Measurements from ENCODE around the gene UBAC2.
"Not testable (repeated sequence)": the region's sequence is repeated elsewhere in the genome, so short reads cannot be mapped to it uniquely, and the experiment has no call there.

The UBAC2 gene

DNA sequence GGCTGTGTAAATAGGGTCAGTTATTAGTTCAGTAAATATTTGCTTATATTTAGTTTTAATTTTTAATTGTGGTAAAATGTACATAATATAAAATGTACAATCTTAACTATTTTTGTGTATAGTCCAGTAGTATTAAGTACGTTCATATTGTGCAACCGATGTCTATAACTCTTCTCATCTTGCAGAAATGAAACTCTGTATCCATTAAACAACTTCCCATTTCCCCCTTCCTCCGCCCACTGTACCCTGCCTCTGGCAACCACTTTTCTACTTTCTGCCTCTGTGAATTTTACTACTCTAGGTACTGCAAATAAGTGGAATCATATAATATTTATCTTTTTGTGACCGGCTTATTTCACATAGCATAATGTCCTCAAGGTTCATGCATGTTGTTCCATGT, 24.4 kb downstream of the UBAC2 start:
- H3K4me3 ChIP-seq (ENCODE audit: low read depth, low read length) = no peak overlapping the region
- TF ChIP-seq, protein P1, sequence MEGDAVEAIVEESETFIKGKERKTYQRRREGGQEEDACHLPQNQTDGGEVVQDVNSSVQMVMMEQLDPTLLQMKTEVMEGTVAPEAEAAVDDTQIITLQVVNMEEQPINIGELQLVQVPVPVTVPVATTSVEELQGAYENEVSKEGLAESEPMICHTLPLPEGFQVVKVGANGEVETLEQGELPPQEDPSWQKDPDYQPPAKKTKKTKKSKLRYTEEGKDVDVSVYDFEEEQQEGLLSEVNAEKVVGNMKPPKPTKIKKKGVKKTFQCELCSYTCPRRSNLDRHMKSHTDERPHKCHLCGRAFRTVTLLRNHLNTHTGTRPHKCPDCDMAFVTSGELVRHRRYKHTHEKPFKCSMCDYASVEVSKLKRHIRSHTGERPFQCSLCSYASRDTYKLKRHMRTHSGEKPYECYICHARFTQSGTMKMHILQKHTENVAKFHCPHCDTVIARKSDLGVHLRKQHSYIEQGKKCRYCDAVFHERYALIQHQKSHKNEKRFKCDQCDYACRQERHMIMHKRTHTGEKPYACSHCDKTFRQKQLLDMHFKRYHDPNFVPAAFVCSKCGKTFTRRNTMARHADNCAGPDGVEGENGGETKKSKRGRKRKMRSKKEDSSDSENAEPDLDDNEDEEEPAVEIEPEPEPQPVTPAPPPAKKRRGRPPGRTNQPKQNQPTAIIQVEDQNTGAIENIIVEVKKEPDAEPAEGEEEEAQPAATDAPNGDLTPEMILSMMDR (IDR thresholded peaks at IDR 0.05; ENCODE audit: insufficient read depth, low read length, missing control alignments) = no peak
- no peak for DNase-seq (ENCODE audit: low read depth, low spot score)
- ChIA-PET POLR2A (interaction anchor here (1.4 kb wide), 1 partner anchor 24 kb away, joined by 3 read pairs; the partner anchor contains the start of gene UBAC2), CTCF (interaction anchor here (1.4 kb wide), 1 partner anchor 25 kb away, joined by 3 read pairs; no protein-coding TSS in a partner anchor)

DNA sequence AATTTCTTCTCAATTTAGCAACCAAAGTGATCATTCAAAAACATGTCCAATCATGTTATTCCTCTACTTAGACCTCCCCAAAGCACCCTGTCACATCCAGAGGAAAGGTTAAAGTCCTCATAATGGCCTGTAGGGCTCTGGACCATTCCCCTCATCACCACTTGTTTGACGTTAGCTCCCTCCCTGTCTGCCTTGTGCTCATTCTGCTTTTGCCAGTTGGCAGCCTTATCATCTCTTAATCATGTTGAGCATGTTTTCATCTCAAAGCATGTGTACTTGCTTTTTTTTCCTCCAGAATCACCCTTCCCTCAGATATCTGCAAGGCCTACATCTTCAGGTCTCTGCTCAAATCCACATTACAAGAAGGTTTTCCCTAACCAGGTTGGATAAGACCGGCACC, 25.9 kb downstream of the UBAC2 start:
- CTCF ChIA-PET = interaction anchor here (1.4 kb wide), 1 partner anchor 27 kb away, joined by 3 read pairs; no protein-coding TSS in a partner anchor

DNA sequence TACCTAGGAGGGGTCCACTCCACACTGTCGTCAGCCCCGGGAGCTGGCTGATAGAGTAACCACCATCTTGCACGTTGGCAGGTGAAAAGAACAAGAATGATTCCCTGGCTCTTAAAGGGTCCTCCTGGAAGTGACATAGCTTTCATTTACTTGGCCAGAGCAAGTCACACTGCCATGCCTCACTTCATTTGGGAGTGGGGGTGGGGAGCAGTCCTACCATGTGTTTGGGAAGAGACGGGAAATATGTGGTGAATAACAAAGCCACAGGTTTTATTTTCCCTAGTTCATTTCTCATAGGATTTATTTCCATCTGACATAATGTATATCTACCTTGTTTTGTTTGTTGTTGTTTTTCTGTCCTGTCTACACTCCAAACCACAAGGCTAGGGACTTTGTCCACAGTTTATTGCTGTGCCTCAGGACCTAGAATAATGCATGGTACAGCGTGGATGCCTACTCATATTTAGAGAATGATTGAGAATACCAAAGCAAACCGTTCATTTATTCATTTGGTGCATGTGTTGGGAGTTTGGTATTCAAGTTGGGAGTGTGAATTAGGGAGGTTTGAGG, 26.8 kb downstream of the UBAC2 start:
- TF ChIP-seq, protein P1 (IDR thresholded peaks at IDR 0.05; ENCODE audit: insufficient read depth, low read length, missing control alignments) = no peak
- ChIA-PET POLR2A (no interaction called here), CTCF (interaction anchor here (0.7 to 1.3 kb wide), 2 partner anchors 42 to 209 kb away, joined by 3 to 4 read pairs; no protein-coding TSS in a partner anchor)
- no peak overlapping the region for H3K4me3 ChIP-seq (ENCODE audit: low read depth, low read length)
- DNase-seq (ENCODE audit: low read depth, low spot score) = no peak

More for the DNA sequence above, 25.9 kb downstream of the UBAC2 start:
- TF ChIP-seq, protein P1 (IDR thresholded peaks at IDR 0.05; ENCODE audit: insufficient read depth, low read length, missing control alignments) = no peak
- H3K4me3 ChIP-seq (ENCODE audit: low read depth, low read length) = no peak overlapping the region
- DNase-seq (ENCODE audit: low read depth, low spot score) = no peak
- POLR2A ChIA-PET = interaction anchor here (1.4 kb wide), 1 partner anchor 25 kb away, joined by 3 read pairs; the partner anchor contains the start of gene UBAC2

- CTCF ChIA-PET = interaction anchor here (0.7 to 1.3 kb wide), 2 partner anchors 41 to 209 kb away, joined by 3 to 4 read pairs; no protein-coding TSS in a partner anchor
- DNase-seq (ENCODE audit: low read depth, low spot score) = no peak
- POLR2A ChIA-PET = no interaction called here
- TF ChIP-seq, protein P1 (IDR thresholded peaks at IDR 0.05; ENCODE audit: insufficient read depth, low read length, missing control alignments) = no peak
- H3K4me3 ChIP-seq (ENCODE audit: low read depth, low read length) = no peak overlapping the region
Measured at GRCh38 chr13:99227909-99228688, 27.4 kb downstream of the UBAC2 start.

DNA sequence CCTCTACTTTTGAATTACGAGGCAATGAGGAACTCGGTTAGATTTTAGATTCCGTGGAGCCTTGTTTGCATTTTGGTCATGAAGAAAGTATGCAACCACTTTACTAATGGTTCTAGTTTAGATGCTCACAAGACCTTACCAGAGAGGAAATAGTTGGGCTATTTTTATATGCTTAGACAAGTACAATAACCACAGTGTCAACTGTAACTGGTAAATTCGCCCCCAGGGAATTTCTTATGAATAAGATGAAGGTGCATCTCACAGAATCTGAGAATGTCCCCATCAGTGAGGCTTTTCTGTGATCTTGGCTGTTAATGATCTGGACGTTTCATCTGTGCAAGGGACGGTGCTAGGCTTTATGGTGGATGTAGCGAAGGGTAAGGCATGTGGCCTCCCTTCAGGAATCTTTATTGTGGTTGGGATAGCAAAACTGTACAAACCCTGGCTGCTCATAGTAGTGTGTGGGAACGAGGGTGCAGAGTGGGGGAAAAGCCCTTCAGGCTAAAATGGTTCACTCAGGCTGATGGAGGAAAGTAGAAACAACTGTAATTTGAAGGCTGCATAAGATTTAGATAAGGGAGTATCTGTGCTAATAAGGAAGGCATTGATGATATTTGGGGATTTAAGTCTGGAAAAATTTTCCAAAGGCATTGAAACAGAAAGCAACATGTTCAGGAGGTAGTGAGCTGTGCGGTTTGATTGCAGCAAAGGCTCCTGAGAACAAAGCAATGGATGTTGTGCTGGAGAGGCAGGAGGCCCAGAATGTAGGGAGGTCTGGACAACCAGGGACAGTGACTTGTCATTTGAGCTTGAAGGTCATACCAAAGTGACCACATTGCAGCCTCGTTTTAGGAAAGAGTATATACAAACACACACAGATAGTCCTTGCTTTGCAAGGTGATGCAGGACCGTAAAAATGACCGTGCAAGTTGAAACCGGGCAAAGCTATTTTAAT, 28.4 kb downstream of the UBAC2 start:
- DNase-seq (ENCODE audit: low read depth, low spot score) = peak; percentile 80
- ChIA-PET CTCF (interaction anchor here (0.7 to 1.5 kb wide), 3 partner anchors 10 to 207 kb away, joined by 3 to 4 read pairs (median 3); no protein-coding TSS in a partner anchor), POLR2A (interaction anchor here (0.6 kb wide), 1 partner anchor 27 kb away, joined by 3 read pairs; no protein-coding TSS in a partner anchor)
- TF ChIP-seq, protein P1 (IDR thresholded peaks at IDR 0.05; ENCODE audit: insufficient read depth, low read length, missing control alignments) = no peak
- peak overlapping the region; percentile 39 for H3K4me3 ChIP-seq (ENCODE audit: low read depth, low read length)

- CTCF ChIA-PET = interaction anchor here (0.7 to 3.0 kb wide), 4 partner anchors 30 to 128 kb away, joined by 4 to 11 read pairs (median 8); partner anchors contain the start of gene UBAC2
- not testable (repeated sequence) for DNase-seq (ENCODE audit: low read depth, low spot score); H3K4me3 ChIP-seq (ENCODE audit: low read depth, low read length)
- POLR2A ChIA-PET = interaction anchor here (0.7 kb wide), 1 partner anchor 76 kb away, joined by 3 read pairs; the partner anchor contains the start of gene GPR183
Measured at GRCh38 chr13:99230588-99230987, 29.9 kb downstream of the UBAC2 start.

Data from AG04449 (cell line).